ENCODE measurements around the gene DCN.

DNA sequence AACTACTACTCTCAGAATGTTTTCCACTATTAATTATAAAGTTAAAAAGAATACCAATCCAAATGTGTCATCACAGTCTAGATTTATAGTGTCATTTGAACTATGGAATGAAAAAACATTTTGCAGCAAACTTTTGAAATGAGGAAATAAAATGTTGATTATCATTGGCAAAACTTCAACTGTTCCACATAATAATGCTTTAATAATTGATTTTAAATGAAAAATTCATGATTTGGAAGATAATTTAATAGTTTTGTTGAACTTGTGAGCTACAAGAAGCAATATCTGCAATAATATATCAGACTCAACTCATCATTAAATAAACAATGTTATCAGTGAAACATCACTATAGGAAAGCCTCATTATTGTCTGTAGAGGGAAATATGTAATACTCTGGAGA lies 48.2 kb upstream of the DCN start:
- TF ChIP-seq, protein P1, sequence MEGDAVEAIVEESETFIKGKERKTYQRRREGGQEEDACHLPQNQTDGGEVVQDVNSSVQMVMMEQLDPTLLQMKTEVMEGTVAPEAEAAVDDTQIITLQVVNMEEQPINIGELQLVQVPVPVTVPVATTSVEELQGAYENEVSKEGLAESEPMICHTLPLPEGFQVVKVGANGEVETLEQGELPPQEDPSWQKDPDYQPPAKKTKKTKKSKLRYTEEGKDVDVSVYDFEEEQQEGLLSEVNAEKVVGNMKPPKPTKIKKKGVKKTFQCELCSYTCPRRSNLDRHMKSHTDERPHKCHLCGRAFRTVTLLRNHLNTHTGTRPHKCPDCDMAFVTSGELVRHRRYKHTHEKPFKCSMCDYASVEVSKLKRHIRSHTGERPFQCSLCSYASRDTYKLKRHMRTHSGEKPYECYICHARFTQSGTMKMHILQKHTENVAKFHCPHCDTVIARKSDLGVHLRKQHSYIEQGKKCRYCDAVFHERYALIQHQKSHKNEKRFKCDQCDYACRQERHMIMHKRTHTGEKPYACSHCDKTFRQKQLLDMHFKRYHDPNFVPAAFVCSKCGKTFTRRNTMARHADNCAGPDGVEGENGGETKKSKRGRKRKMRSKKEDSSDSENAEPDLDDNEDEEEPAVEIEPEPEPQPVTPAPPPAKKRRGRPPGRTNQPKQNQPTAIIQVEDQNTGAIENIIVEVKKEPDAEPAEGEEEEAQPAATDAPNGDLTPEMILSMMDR (IDR thresholded peaks at IDR 0.05) = no peak
- no peak for TF ChIP-seq POLR2A (IDR thresholded peaks at IDR 0.05)
